Renal pelvis (tissue), 12 donors: ENCODE data around the gene NANOS3. TPM values are rescaled to one million over a fixed set of nuclear protein-coding genes. Genes with fewer than 3 reads are reported as not detected.

Experiments used
- DNase-seq: peaks from one replicate; pipeline ENCODE4 v3.0.0-alpha.2; 2013
- long read RNA-seq, 16 experiments: transcript quantifications; one replicate each; lab custom pipeline, GENCODE V29; 2026
- polyA plus RNA-seq, 3 donors: library from polyadenylated mRNA; unstranded; fragments of 120-200 nt; gene quantifications; one replicate each; pipeline ENCODE4 v1.2.1, GENCODE V29; 2013; ENCODE audit not compliant: insufficient read length in 3 of 3

NANOS3 gene
- polyA plus RNA-seq: 1 to 10 TPM; 1.6 to 2.5 (median 1.6) TPM
- long read RNA-seq, donor 1: 0 reads
- long read RNA-seq, donor 2, partial matches to known transcripts: 0 of 1 reads
- long read RNA-seq, donor 2, other reads (novel, unspliced or antisense): 0 of 1 reads
- long read RNA-seq, donor 3: 0 reads
- long read RNA-seq, donor 4, partial matches to known transcripts: 0 of 5 reads
- long read RNA-seq, donor 4, other reads (novel, unspliced or antisense): 5 of 5 reads
- long read RNA-seq, donor 5: 0 reads
- long read RNA-seq, donor 6: 0 reads
- long read RNA-seq, donor 7: 0 reads
- long read RNA-seq, donor 8: 0 reads
- long read RNA-seq, donor 9: 0 reads
- long read RNA-seq, donor 10: 0 reads
- long read RNA-seq, donor 11: 0 reads
- long read RNA-seq, donor 12, partial matches to known transcripts: 0 of 2 reads
- long read RNA-seq, donor 12, other reads (novel, unspliced or antisense): 0 of 2 reads
- long read RNA-seq, donor 13: 0 reads
- long read RNA-seq, donor 14: 0 reads
- long read RNA-seq, donor 15: 0 reads
- long read RNA-seq, donor 16: 0 reads

GRCh38 chr19:13876834-13877233 is at the start of gene NANOS3:
Gene NANOS3 (plus strand): TSS chr19:13877134. CDS start chr19:13877249, 115 bp downstream.
- no peak for DNase-seq

- DNase-seq: no peak
Measured at GRCh38 chr19:13827656-13828055, 49.3 kb upstream of the NANOS3 start.

GRCh38 chr19:13830114-13830740 is 46.7 kb upstream of the NANOS3 start:
- DNase-seq: no peak

- DNase-seq: no peak
Measured at GRCh38 chr19:13830741-13831536, 46.0 kb upstream of the NANOS3 start.

GRCh38 chr19:13831537-13832467 is 45.1 kb upstream of the NANOS3 start:
- no peak for DNase-seq

GRCh38 chr19:13833330-13834243 is 43.3 kb upstream of the NANOS3 start:
- peak; percentile 90 for DNase-seq

- no peak for DNase-seq
Measured at GRCh38 chr19:13834244-13835069, 42.5 kb upstream of the NANOS3 start.

GRCh38 chr19:13835791-13836723 is 40.9 kb upstream of the NANOS3 start:
- no peak for DNase-seq

- DNase-seq: no peak
Measured at GRCh38 chr19:13838435-13839129, 38.4 kb upstream of the NANOS3 start.

- no peak for DNase-seq
Measured at GRCh38 chr19:13839130-13839937, 37.6 kb upstream of the NANOS3 start.

GRCh38 chr19:13839938-13840304 is 37.0 kb upstream of the NANOS3 start:
- DNase-seq: no peak

- no peak for DNase-seq
Measured at GRCh38 chr19:13840305-13841085, 36.4 kb upstream of the NANOS3 start.

- no peak for DNase-seq
Measured at GRCh38 chr19:13841086-13841961, 35.6 kb upstream of the NANOS3 start.

- no peak for DNase-seq
Measured at GRCh38 chr19:13841962-13842290, 35.0 kb upstream of the NANOS3 start.
